IMR-90 (cell line): ENCODE data around the gene SVBP. TPM values are rescaled to one million over a fixed set of nuclear protein-coding genes. Genes with fewer than 3 reads are reported as not detected.

Experiments used
- ATAC-seq: fragments of 200-7000 bp; cut with Tn5 transposase; 2 replicates; pipeline ENCODE4 v1.9.1; 2020; ENCODE audit warnings: low read depth, mild to moderate bottlenecking, moderate library complexity
- BruUV-seq: library from RNA; stranded (reverse); fragments of 400-500 nt; replicated peaks from 2 replicates; lab custom pipeline; 2021; lab: Mats Ljungman, UMichigan
- CTCF ChIA-PET: fragments of 300-600 bp; formaldehyde crosslinking; extraction: SDS; loops from one replicate; lab custom pipeline; 2021; ENCODE audit warnings: antibody characterized with exemption; lab: Yijun Ruan, JAX
- POLR2A ChIA-PET: fragments of 300-600 bp; sonication (Branson Sonifier 250); formaldehyde crosslinking; loops from one replicate; lab custom pipeline; 2022; ENCODE audit warnings: antibody characterized with exemption; ENCODE audit not compliant: unreplicated experiment; lab: Charles Lee
- DNase-seq: peaks from one replicate; pipeline ENCODE4 v3.0.0; 2013
- H2AFZ ChIP-seq: replicated peaks from 2 replicates; pipeline ENCODE3; 2013; ENCODE audit warnings: low read length, mild to moderate bottlenecking; ENCODE audit not compliant: poor library complexity
- H2AK5ac ChIP-seq: 2 replicates; pipeline ENCODE4 v1.6.1; 2013; ENCODE audit warnings: low read depth, low read length, inconsistent platforms
- H2AK9ac ChIP-seq: replicated peaks from 2 replicates; pipeline ENCODE3; 2013; ENCODE audit warnings: mild to moderate bottlenecking, low read depth, low read length, moderate library complexity; ENCODE audit not compliant: poor library complexity
- H2BK120ac ChIP-seq: 2 replicates; pipeline ENCODE4 v1.6.1; 2013; ENCODE audit warnings: low read depth, low read length, inconsistent platforms
- H2BK15ac ChIP-seq: 3 replicates; pipeline ENCODE4 v1.6.1; 2013; ENCODE audit warnings: low read depth, low read length, inconsistent platforms
- H2BK20ac ChIP-seq: 2 replicates; pipeline ENCODE4 v1.6.1; 2013; ENCODE audit warnings: low read depth, mild to moderate bottlenecking, inconsistent platforms, low read length, moderate library complexity
- H2BK5ac ChIP-seq: 2 replicates; pipeline ENCODE4 v1.6.1; 2013; ENCODE audit warnings: mild to moderate bottlenecking, low read depth, low read length, inconsistent platforms; ENCODE audit not compliant: poor library complexity, severe bottlenecking
- H3K14ac ChIP-seq: replicated peaks from 2 replicates; pipeline ENCODE4 v1.6.1; 2013; ENCODE audit warnings: low read depth, low read length, inconsistent platforms
- H3K18ac ChIP-seq: 2 replicates; pipeline ENCODE4 v1.6.1; 2013; ENCODE audit warnings: low read depth, low read length, control low read depth
- H3K23ac ChIP-seq: 2 replicates; pipeline ENCODE4 v1.6.1; 2013; ENCODE audit warnings: low read depth, low read length, inconsistent platforms
- H3K27ac ChIP-seq: 2 replicates; pipeline ENCODE4 v1.5.1; 2013; ENCODE audit warnings: mild to moderate bottlenecking, control low read depth, low read length; ENCODE audit not compliant: insufficient read depth
- H3K27me3 ChIP-seq: 2 replicates; pipeline ENCODE4 v1.6.1; 2013; ENCODE audit warnings: low read length; ENCODE audit not compliant: control insufficient read depth, insufficient read depth
- H3K36me3 ChIP-seq: 2 replicates; pipeline ENCODE4 v1.6.1; 2013; ENCODE audit warnings: low read length, mixed read lengths; ENCODE audit not compliant: control insufficient read depth, insufficient read depth
- H3K4ac ChIP-seq: 2 replicates; pipeline ENCODE4 v1.6.1; 2013; ENCODE audit warnings: low read depth, low read length, inconsistent platforms
- H3K4me1 ChIP-seq: 2 replicates; pipeline ENCODE4 v1.6.1; 2013; ENCODE audit warnings: low read length, mixed read lengths; ENCODE audit not compliant: control insufficient read depth, insufficient read depth
- H3K4me2 ChIP-seq: 2 replicates; pipeline ENCODE4 v1.6.1; 2013; ENCODE audit warnings: low read depth, mild to moderate bottlenecking, control low read depth, low read length, moderate library complexity
- H3K4me3 ChIP-seq: 2 replicates; pipeline ENCODE4 v1.5.1; 2013; ENCODE audit warnings: low read depth, mild to moderate bottlenecking, control low read depth, low read length, moderate library complexity; ENCODE audit not compliant: insufficient read depth
- H3K56ac ChIP-seq: 2 replicates; pipeline ENCODE4 v1.6.1; 2013; ENCODE audit warnings: low read length, inconsistent platforms; ENCODE audit not compliant: insufficient read depth; ENCODE audit errors: extremely low read depth
- H3K79me1 ChIP-seq, 2 experiments: 2 replicates each; pipeline ENCODE4 v1.6.1; 2013; ENCODE audit warnings: low read length in 2 of 2, inconsistent platforms in 1 of 2, low read depth in 1 of 2
- H3K9ac ChIP-seq: 2 replicates; pipeline ENCODE4 v1.6.1; 2013; ENCODE audit warnings: low read depth, low read length, control low read depth
- H3K9me1 ChIP-seq: 2 replicates; pipeline ENCODE4 v1.6.1; 2013; ENCODE audit warnings: low read length, inconsistent platforms; ENCODE audit not compliant: insufficient read depth
- H3K9me3 ChIP-seq: 2 replicates; pipeline ENCODE4 v1.6.1; 2013; ENCODE audit warnings: low read length; ENCODE audit not compliant: control insufficient read depth, insufficient read depth
- H4K20me1 ChIP-seq: 2 replicates; pipeline ENCODE4 v1.6.1; 2013; ENCODE audit warnings: low read length, inconsistent platforms; ENCODE audit not compliant: insufficient read depth
- H4K5ac ChIP-seq: 2 replicates; pipeline ENCODE4 v1.6.1; 2013; ENCODE audit warnings: mild to moderate bottlenecking, low read depth, low read length, control low read depth
- H4K8ac ChIP-seq, 2 experiments: 2 replicates each; pipeline ENCODE4 v1.6.1; 2013; ENCODE audit warnings: low read depth in 2 of 2, low read length in 2 of 2, control low read depth in 1 of 2, inconsistent platforms in 1 of 2
- H4K91ac ChIP-seq: 2 replicates; pipeline ENCODE4 v1.6.1; 2013; ENCODE audit warnings: low read depth, low read length, inconsistent platforms; ENCODE audit not compliant: insufficient read depth
- CEBPB ChIP-seq: IDR thresholded peaks from 2 replicates; pipeline ENCODE4 v1.6.1; 2012; ENCODE audit warnings: low read depth, low read length, improper control_type of control experiment
- CTCF ChIP-seq: conservative IDR thresholded peaks from 2 replicates; pipeline ENCODE4 v1.5.1; 2012; ENCODE audit warnings: mild to moderate bottlenecking, low read depth, low read length, improper control_type of control experiment
- ELK1 ChIP-seq: fragments of 150-350 bp; IDR thresholded peaks from 2 replicates; pipeline ENCODE4 v1.6.1; 2016; ENCODE audit warnings: low read depth, mild to moderate bottlenecking, low read length, moderate library complexity, borderline replicate concordance
- MAZ ChIP-seq: IDR thresholded peaks from 2 replicates; pipeline ENCODE4 v1.6.1; 2012; ENCODE audit warnings: low read depth, mild to moderate bottlenecking, low read length, improper control_type of control experiment, moderate library complexity, borderline replicate concordance
- MXI1 ChIP-seq: IDR thresholded peaks from 2 replicates; pipeline ENCODE4 v1.6.1; 2012; ENCODE audit warnings: low read depth, mild to moderate bottlenecking, low read length, moderate library complexity, borderline replicate concordance
- POLR2A ChIP-seq: IDR thresholded peaks from 2 replicates; pipeline ENCODE4 v1.6.1; 2012; ENCODE audit warnings: mild to moderate bottlenecking, low read depth, low read length
- RAD21 ChIP-seq: IDR thresholded peaks from 2 replicates; pipeline ENCODE4 v1.6.1; 2012; ENCODE audit warnings: low read length, improper control_type of control experiment
- RCOR1 ChIP-seq: IDR thresholded peaks from 2 replicates; pipeline ENCODE4 v1.6.1; 2012; ENCODE audit warnings: mild to moderate bottlenecking, low read length, improper control_type of control experiment; ENCODE audit not compliant: insufficient replicate concordance
- SMC3 ChIP-seq: fragments of 150-350 bp; IDR thresholded peaks from 2 replicates; pipeline ENCODE4 v1.6.1; 2016; ENCODE audit warnings: low read depth, mild to moderate bottlenecking, antibody characterized with exemption, low read length, moderate library complexity
- USF2 ChIP-seq: fragments of 150-350 bp; IDR thresholded peaks from 2 replicates; pipeline ENCODE4 v1.6.1; 2017; ENCODE audit warnings: mild to moderate bottlenecking, antibody characterized with exemption, low read length, low read depth
- dilution Hi-C: fragments of 300-500 bp; cut with HindIII; formaldehyde crosslinking; loops from one replicate; pipeline ENCODE4 v1.14.3; 2018; ENCODE audit warnings: low sequenced_read_pairs; ENCODE audit not compliant: unreplicated experiment
- in situ Hi-C: fragments of 300-500 bp; cut with MboI; formaldehyde crosslinking; loops from 3 replicates; pipeline ENCODE4 v1.14.3; 2019; ENCODE audit warnings: low sequenced_read_pairs, inconsistent platforms, mixed read lengths
- intact Hi-C: fragments of 100-400 bp; cut with micrococcal nuclease; formaldehyde crosslinking; loops from 2 replicates; pipeline ENCODE4 v1.10.0; 2022
- polyA plus RNA-seq, 3 experiments: library from polyadenylated mRNA; depleted of rRNA; stranded (reverse); fragments of >200 nt; gene quantifications; 2 replicates each; pipeline ENCODE4 v1.2.3, GENCODE V29; 2012; ENCODE audit warnings: low replicate concordance in 1 of 3
- total RNA-seq: library from RNA; depleted of rRNA; stranded (reverse); fragments of >200 nt; gene quantifications from 2 replicates; pipeline ENCODE4 v1.2.3, GENCODE V29; 2012

The SVBP gene
- total and polyA plus RNA-seq, 2 of the 4 experiments (the other 2 are of a cell fraction): 9.7 to 11.5 TPM

GRCh38 chr1:42777852-42778251 lies 39.3 kb downstream of the SVBP start:
- Histone ChIP-seq H3K9ac (no peak overlapping the region), H2AK5ac (no peak overlapping the region), H3K36me3 (peaks cover 23% of the 10 kb centered on the region), H2BK20ac (no peak overlapping the region), H3K27ac (no peak overlapping the region), H2BK15ac (no peak overlapping the region), H3K4me3 (no peak overlapping the region), H2BK120ac (no peak overlapping the region), H3K27me3 (no peaks in the 10 kb centered on the region), H3K79me1 (peaks cover 9 to 22% of the 10 kb centered on the region in 2 experiments; a peak in 3 of 4 replicates), H2AK9ac (no peak overlapping the region), H4K5ac (no peak overlapping the region), H3K4ac (no peak overlapping the region), H3K4me1 (no peaks in the 10 kb centered on the region), H3K23ac (no peak overlapping the region), H3K18ac (no peak overlapping the region), H2AFZ (no peak overlapping the region), H3K9me3 (no peaks in the 10 kb centered on the region), H4K91ac (no peak overlapping the region), H2BK5ac (no peak overlapping the region), H3K9me1 (peaks cover 7% of the 10 kb centered on the region; the same call in 1 of the 2 replicates), H4K8ac (no peak overlapping the region), H4K20me1 (no peaks in the 10 kb centered on the region; the same call in 1 of the 2 replicates), H3K14ac (no peak overlapping the region), H3K56ac (no peak overlapping the region), H3K4me2 (no peak overlapping the region)
- ATAC-seq (peak; percentile 95), DNase-seq (peak; percentile 46)
- ChIA-PET CTCF (interaction anchor here (0.6 to 3.2 kb wide), 6 partner anchors 12 to 443 kb away, joined by 3 to 13 read pairs (median 3); no protein-coding TSS in a partner anchor), POLR2A (interaction anchor here (0.5 kb wide), 1 partner anchor 10 kb away, joined by 3 read pairs; no protein-coding TSS in a partner anchor)
- no TSS peak for BruUV-seq
- dilution Hi-C loops (no loop called here), intact Hi-C loops (loop anchor here (1.0 to 2.0 kb wide), 2 partner anchors 131 to 295 kb away; no protein-coding TSS in a partner anchor), in situ Hi-C loops (loop anchor here (5.0 kb wide), 1 partner anchor 294 kb away; no protein-coding TSS in a partner anchor)
- TF ChIP-seq MAZ (no peak), CEBPB (no peak), USF2 (no peak), SMC3 (peak; percentile 81), MXI1 (no peak), RCOR1 (no peak), CTCF (peak; percentile 71), RAD21 (peak; percentile 86), ELK1 (no peak), POLR2A (no peak)
